ENCODE results near the gene RPS10. TPM values are rescaled to one million over a fixed set of nuclear protein-coding genes. Genes with fewer than 3 reads are reported as not detected.

Gene RPS10
- polyA plus RNA-seq, 1 experiment: 2,426 TPM

GRCh38 chr6:34441526-34441925 lies 15.7 kb upstream of the RPS10 start:
- DNase-seq (ENCODE audit: low read depth, low spot score): no peak
- CTCF ChIA-PET: interaction anchor here (0.6 kb wide), 1 partner anchor 17 kb away, joined by 3 read pairs; no protein-coding TSS in a partner anchor
- TF ChIP-seq CTCF (IDR thresholded peaks at IDR 0.05; ENCODE audit: low read depth, low read length): no peak
- POLR2A ChIA-PET: interaction anchor here (0.6 kb wide), 1 partner anchor 137 kb away, joined by 3 read pairs; no protein-coding TSS in a partner anchor
- Histone ChIP-seq H3K27me3 (ENCODE audit: control insufficient read depth, insufficient read depth, low read length) (peaks cover 5% of the 10 kb centered on the region), H3K27ac (ENCODE audit: low read depth, low read length) (no peak overlapping the region), H3K9me3 (ENCODE audit: control insufficient read depth, insufficient read depth, low read length) (peaks cover 10% of the 10 kb centered on the region), H3K4me3 (ENCODE audit: low read depth, low read length) (no peak overlapping the region)

- Histone ChIP-seq H3K9me3 (ENCODE audit: control insufficient read depth, insufficient read depth, low read length) (peaks cover 10% of the 10 kb centered on the region), H3K27me3 (ENCODE audit: control insufficient read depth, insufficient read depth, low read length) (no peaks in the 10 kb centered on the region), H3K4me3 (ENCODE audit: low read depth, low read length) (no peak overlapping the region), H3K27ac (ENCODE audit: low read depth, low read length) (no peak overlapping the region)
- CTCF ChIA-PET: interaction anchor here (1.5 kb wide), 1 partner anchor 190 kb away, joined by 4 read pairs; no protein-coding TSS in a partner anchor
- POLR2A ChIA-PET: no interaction called here
- no peak for DNase-seq (ENCODE audit: low read depth, low spot score)
- no peak for TF ChIP-seq CTCF (IDR thresholded peaks at IDR 0.05; ENCODE audit: low read depth, low read length)
These were observed 13.6 kb upstream of the RPS10 start for GRCh38 chr6:34439442-34439841.

- Histone ChIP-seq H3K27ac (ENCODE audit: low read depth, low read length) (no peak overlapping the region), H3K9me3 (ENCODE audit: control insufficient read depth, insufficient read depth, low read length) (peaks cover 10% of the 10 kb centered on the region), H3K27me3 (ENCODE audit: control insufficient read depth, insufficient read depth, low read length) (no peaks in the 10 kb centered on the region), H3K4me3 (ENCODE audit: low read depth, low read length) (no peak overlapping the region)
- TF ChIP-seq CTCF (IDR thresholded peaks at IDR 0.05; ENCODE audit: low read depth, low read length): no peak
- DNase-seq (ENCODE audit: low read depth, low spot score): no peak
- ChIA-PET POLR2A (no interaction called here), CTCF (interaction anchor here (1.5 kb wide), 1 partner anchor 189 kb away, joined by 4 read pairs; no protein-coding TSS in a partner anchor)
These were observed 12.8 kb upstream of the RPS10 start for GRCh38 chr6:34438705-34439104.

GRCh38 chr6:34437644-34437970 lies 11.7 kb upstream of the RPS10 start:
- CTCF ChIA-PET: no interaction called here

More at GRCh38 chr6:34437644-34437970, 11.7 kb upstream of the RPS10 start:
- Histone ChIP-seq H3K27me3 (ENCODE audit: control insufficient read depth, insufficient read depth, low read length) (no peaks in the 10 kb centered on the region), H3K9me3 (ENCODE audit: control insufficient read depth, insufficient read depth, low read length) (peaks cover 10% of the 10 kb centered on the region), H3K27ac (ENCODE audit: low read depth, low read length) (no peak overlapping the region), H3K4me3 (ENCODE audit: low read depth, low read length) (no peak overlapping the region)
- POLR2A ChIA-PET: no interaction called here
- TF ChIP-seq CTCF (IDR thresholded peaks at IDR 0.05; ENCODE audit: low read depth, low read length): no peak
- DNase-seq (ENCODE audit: low read depth, low spot score): no peak
